ENCODE results near the gene IFI27L2.

IFI27L2 gene

DNA sequence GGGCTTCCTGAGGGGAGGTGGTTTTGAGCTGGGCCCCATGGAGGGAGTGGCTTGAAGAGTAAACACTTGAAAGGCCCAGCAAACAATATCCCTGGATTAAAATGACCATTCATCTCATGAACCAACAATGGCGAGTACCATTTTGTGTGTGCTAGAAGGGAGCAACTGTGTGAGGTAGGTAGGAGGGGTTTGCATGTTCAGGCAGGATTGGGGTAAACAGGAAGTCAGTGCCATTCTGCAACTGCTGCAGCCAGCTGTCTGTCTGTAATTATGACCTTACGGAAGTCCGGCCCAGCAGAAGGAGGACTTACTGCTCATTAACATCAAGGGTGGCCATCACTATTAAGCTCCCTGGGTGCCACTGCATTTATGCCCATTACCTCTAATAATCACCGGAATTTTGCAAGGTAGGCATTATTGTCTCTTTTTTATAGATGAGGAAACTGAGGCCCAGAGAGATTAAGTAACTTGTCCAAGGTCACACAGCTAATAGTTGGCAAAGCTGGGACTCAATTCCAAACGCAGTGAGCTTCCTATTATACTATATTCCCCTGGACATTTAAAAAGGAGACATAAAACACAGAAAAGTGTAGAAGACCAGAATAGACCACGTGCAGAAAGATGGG is 16.6 kb upstream of the IFI27L2 start:
- DNase-seq = peak; percentile 67

- DNase-seq = no peak
These were observed 15.4 kb upstream of the IFI27L2 start for GRCh38 chr14:94144765-94145164.

GRCh38 chr14:94143711-94144110 is 14.3 kb upstream of the IFI27L2 start:
- DNase-seq = no peak

GRCh38 chr14:94143239-94143638 is 13.8 kb upstream of the IFI27L2 start:
- DNase-seq = no peak

DNA sequence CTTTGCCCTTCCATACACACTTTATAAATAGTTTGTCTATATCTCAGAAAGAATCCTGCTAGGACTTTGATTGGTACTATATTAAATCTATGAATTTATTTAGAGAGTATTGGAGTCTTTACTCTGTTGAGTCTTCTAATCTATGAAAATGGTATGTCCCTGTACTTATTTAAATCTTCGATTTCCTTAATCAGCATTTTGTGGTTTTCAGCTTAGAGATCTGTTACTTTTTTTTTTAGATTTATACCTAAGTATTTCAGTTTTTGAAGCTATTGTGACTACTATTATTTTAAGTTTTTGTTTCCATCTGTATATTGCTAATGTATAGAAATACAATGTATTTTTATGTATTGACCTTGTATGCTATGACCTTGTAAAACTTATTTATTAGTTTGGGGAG is 13.4 kb upstream of the IFI27L2 start:
- DNase-seq = no peak

DNA sequence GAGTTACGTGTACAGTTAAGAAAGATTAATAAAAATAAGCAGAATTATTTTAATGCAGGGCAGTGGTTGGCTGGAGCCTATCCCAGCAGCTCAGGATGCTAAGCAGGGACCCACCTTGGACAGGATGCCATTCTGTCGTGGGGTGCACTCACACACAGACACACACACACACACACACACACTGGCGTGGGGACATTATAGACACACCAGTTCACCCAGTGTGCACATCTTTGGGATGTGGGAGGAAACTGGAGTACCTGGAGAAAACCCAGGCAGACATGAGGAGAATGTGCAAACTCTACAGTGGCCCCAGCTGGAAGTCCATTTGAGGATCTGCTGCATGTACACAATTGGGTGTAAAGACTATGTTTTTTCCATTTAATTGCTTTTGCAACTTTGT is 12.8 kb upstream of the IFI27L2 start:
- DNase-seq = no peak

DNA sequence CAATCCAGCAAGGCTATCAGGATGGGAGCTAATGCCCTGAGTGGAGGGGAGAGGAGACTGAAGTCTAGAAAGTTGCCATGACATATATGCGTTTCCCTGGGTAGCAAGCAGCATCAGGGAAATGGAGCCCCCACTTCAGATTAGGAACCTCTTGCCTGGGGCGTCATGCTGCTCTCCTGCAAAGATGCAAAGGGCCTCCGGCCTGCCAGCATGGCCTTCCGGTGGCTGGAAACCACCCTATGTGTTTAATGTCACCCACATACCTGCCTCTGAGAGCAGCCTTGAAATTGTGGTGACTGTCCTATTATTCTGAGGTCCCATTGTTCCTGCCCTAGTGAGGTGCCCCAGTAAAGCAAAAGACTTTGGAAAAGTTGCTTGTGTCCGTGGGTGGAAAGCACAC is 10.0 kb upstream of the IFI27L2 start:
- no peak for DNase-seq

DNA sequence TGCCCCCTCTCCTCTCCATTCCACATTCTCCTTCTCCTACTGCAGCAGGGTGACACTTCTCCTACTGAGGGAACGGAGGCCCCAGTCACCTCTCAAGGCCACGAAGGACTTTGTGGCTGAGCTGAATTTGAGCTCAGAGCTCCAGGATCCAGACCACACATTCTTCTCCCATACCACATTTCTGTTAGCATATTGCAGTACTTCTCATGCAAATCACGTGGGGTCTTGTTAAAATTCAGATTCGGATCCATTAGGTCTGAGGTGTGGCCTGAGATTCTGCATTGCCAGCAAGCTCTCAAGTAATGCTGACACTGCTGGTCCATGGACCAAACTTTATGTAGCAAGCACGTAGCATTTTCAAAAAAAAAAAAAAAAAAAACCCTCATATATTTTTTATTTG is 9.6 kb upstream of the IFI27L2 start:
- no peak for DNase-seq

- DNase-seq = no peak
These were observed 8.8 kb upstream of the IFI27L2 start for GRCh38 chr14:94138251-94138650.

DNA sequence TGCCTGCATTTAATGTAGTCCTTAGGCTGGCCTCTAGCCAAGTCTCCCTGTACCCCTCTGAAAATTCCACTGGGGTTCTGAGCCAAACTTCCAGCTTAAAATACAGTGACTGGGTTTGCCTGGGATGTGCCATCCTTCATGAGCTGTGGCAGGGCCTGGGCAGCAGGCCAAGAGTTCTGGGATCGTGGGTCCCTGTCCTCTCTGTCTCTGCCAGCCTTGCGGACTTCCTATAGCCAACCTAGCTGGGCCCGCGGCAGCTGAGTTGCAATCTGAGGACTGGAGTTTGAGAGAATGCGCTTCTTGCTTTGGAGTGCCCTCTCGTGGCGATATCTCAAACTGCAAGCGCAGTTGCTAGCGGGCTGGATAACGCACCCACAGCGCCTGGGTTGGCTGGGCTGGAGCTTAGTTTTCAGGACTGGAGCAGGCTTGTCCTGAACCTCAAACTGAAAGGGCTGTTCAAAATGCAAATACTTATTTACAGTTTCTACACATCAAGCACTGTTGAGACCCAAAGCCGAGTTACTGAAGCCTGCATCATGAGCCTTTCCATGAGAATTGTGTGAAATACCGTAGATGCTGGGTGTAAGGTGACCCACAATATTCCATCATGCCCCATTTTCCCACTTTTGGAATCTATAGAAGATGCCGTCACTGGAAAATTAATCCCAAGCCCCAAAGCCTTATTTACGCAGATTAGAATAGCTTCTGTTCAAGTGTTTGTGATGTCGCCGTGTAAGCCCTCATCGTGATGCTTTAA is 7.3 kb upstream of the IFI27L2 start:
- DNase-seq = peak; percentile 39

DNA sequence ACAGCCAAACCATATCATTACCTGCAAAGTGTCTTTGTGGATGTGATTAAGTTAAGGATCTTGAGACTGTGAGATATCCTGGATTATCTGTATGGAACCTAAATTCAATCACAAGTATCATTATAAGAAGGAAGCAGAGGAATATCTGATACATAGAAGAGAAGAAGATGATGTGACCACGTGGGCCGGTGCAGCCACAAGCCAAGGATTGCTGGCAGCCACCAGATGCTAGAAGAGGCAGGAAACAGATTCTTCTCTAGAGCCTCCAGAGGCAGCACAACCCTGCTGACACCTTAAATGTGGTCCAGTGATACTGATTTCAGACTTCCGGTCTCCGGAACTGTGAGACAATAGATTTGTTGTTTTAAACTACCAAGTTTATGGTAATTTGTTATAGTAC is 6.1 kb upstream of the IFI27L2 start:
- DNase-seq = no peak

- peak; percentile 56 for DNase-seq
These were observed 3.0 kb upstream of the IFI27L2 start for GRCh38 chr14:94132285-94132887.

DNA sequence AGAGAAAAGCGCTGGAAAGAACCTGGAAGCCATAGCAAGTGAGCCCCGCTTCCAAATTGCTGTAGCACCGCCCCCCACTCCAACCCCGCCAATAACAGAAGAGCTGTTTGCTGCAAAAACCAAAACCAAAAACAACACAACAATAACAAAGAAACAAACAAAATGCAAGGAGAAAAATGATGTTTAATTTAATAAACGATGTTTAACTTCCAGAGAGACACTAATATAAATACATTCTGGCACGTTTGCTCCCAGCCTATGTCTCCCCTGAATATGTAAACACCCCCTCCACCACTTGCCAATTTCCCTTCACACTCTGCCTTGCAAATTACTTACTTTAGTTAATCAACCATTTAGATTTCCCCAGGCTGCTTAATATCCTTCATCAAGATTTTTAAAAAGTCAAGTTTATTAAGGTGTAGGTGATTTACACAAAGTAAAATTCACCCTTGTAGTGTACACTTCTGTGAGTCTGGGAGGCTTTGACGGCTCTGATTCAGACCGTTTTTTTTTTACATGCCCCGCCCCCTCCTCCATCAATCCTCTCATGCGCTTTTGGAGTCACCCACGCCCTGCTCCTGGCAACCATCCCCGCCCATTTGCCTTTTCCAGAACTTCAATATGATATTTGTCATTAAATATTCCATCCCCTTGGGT is 482 bp upstream of the IFI27L2 start:
- DNase-seq = peak; percentile 63

- no peak for DNase-seq
These were observed 1.1 kb downstream of the IFI27L2 start for GRCh38 chr14:94128216-94128839.

DNA sequence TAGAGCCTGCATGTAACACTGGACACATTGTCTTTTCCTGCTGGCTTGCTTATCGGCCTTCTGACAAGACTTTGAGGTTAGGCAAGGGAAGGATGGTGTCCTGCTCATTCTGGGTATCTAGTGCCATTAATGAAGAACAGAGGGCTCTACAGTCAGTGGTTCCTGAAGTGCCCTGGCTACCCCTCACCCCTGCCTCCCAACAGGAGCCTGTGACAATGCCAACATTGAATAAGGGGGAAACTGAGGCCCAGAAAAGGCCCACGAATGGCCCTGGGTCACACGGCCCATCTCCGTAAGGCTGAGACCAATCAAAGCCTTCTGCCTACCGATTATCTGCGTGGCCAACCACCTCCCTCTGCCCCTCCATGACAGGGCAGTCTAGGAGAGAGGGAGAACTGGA is 2.1 kb downstream of the IFI27L2 start:
- DNase-seq = no peak

DNA sequence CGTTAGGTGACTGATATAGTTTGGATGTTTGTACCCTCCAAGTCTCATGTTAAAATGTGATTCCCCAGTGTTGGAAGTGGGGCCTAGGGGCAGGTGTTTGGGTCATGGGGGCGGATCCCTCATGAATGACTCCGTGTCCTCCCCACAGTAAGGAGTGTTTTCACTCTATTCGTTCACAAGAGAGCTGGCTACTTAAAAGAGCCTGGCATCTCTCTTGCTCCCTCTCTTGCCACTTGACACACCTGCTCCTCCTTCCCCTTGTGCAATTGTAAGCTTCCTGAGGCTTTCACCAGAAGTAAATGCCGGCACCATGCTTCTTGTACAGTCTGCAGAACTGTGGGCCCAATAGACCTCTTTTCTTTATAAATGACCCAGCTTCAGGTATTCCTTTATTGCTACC is 2.6 kb downstream of the IFI27L2 start:
- no peak for DNase-seq

GRCh38 chr14:94126419-94126677 is 3.1 kb downstream of the IFI27L2 start:
- no peak for DNase-seq

GRCh38 chr14:94125659-94126418 is 3.6 kb downstream of the IFI27L2 start:
- no peak for DNase-seq

DNA sequence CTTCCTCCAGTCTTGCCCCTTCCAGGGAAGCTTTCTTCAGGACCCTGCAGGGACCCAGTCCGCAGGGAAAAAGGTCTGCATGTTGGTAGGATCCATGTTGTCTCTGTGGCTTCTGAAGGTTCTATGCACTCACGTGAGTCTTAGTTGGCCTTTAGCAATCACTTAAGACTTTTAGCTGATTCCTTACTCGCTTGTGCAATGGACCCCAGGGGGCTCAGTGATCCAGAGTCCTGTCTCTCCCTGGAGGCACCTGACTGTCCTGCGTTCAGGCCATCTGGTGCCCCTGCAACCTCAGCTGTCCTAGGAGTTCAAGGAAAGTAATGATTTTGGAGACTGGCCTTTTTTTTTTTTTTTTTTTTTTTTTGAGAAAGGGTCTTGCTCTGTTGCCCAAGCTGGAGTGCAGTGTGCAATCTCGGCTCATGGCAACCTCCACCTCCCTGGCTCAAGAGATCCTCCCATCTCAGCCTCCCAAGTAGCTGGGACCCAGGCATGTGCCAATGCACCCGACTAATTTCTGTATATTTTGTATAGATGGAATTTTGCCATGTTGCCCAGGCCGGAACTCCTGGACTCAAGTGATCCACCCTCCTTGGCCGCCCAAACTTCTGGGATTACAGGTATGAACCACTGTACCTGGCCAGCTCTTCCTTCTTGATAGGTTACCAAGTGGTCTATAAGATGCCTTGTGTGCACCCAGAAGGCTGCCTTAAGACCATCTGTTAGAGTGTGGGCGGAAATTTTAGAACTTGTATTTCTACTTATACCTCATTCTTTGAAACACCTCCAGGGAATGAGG is 4.6 kb downstream of the IFI27L2 start:
- no peak for DNase-seq

GRCh38 chr14:94123868-94124267 is 5.5 kb downstream of the IFI27L2 start:
- DNase-seq = no peak

- no peak for DNase-seq
These were observed 6.1 kb downstream of the IFI27L2 start for GRCh38 chr14:94123296-94123695.

GRCh38 chr14:94122438-94122837 is 7.0 kb downstream of the IFI27L2 start:
- DNase-seq = no peak
